OCI-LY7 (cell line): ENCODE data around the gene ERI3.

Experiments
- EZH2phosphoT487 ChIP-seq: fragments of 200-600 bp; sonication (generic); IDR thresholded peaks from 2 replicates; pipeline ENCODE4 v1.6.1; 2018; ENCODE audit warnings: low read depth, borderline replicate concordance, mild to moderate bottlenecking, mixed run types, antibody characterized with exemption, low read length, moderate library complexity, mixed read lengths
- TF ChIP-seq, protein P1 (sequence below): fragments of 200-600 bp; sonication (generic); conservative IDR thresholded peaks from 2 replicates; pipeline ENCODE4 v1.5.1; 2014; ENCODE audit warnings: mild to moderate bottlenecking, antibody characterized with exemption, low read length, moderate library complexity, mixed read lengths

DNA sequence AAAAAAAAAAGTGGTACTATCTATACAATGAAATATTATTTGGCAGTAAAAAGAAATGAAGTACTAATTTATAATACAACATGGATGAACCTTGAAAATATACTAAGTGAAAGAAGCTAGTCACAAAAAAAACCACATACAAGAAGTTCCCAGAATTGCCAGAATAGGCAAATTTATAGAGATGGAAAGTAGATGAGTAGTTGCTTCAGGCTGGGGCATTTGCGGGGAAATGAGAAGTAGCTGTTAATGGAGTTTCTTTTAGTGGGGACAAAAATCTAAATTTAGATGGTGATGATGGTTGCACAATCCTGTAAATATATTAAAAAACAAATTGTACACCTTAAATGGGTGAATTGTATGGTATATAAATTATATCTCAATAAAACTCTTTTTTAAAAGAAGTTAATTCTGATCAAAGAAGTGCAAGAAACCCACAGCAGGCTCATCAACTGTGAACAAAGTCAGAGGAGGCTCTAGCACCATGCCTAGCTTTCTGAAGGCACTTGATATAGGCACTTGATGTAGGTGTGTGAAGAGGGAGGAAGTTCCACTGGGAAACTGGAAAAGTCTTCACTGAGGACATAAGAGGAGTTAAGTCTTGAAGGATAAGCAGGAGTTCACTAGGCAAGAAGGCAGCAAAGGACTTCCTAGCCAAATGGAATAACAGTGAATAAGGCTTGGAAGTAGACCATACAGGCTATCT, 89.2 kb downstream of the ERI3 start:
- TF ChIP-seq, protein P1, sequence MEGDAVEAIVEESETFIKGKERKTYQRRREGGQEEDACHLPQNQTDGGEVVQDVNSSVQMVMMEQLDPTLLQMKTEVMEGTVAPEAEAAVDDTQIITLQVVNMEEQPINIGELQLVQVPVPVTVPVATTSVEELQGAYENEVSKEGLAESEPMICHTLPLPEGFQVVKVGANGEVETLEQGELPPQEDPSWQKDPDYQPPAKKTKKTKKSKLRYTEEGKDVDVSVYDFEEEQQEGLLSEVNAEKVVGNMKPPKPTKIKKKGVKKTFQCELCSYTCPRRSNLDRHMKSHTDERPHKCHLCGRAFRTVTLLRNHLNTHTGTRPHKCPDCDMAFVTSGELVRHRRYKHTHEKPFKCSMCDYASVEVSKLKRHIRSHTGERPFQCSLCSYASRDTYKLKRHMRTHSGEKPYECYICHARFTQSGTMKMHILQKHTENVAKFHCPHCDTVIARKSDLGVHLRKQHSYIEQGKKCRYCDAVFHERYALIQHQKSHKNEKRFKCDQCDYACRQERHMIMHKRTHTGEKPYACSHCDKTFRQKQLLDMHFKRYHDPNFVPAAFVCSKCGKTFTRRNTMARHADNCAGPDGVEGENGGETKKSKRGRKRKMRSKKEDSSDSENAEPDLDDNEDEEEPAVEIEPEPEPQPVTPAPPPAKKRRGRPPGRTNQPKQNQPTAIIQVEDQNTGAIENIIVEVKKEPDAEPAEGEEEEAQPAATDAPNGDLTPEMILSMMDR, result no peak
- TF ChIP-seq EZH2phosphoT487, result no peak
